PC-3 (cell line): ENCODE data around the gene CSAD.

ENCODE experiments used
- CTCF ChIP-seq: fragments of 300-600 bp; sonication (generic); conservative IDR thresholded peaks from 2 replicates; pipeline ENCODE4 v1.5.1; 2017; ENCODE audit warnings: antibody characterized with exemption, low read depth, mild to moderate bottlenecking, low read length
- EZH2 ChIP-seq: fragments of 300-600 bp; sonication (generic); IDR thresholded peaks from one replicate; pipeline ENCODE4 v1.6.1; 2017; ENCODE audit warnings: antibody characterized with exemption, mild to moderate bottlenecking, low read length; ENCODE audit not compliant: unreplicated experiment

- TF ChIP-seq CTCF (no peak), EZH2 (no peak)
These were observed 4.1 kb upstream of the CSAD start for GRCh38 chr12:53184828-53185227.
